ENCODE data around the gene NTM.

Gene NTM

GRCh38 chr11:131987703-131988102, 617.3 kb downstream of the NTM start:
- DNase-seq = no peak

GRCh38 chr11:131991606-131992005, 621.2 kb downstream of the NTM start:
- no peak for DNase-seq

- DNase-seq = no peak
Measured at GRCh38 chr11:131993246-131993645, 622.8 kb downstream of the NTM start.

GRCh38 chr11:131998020-131998419, 627.6 kb downstream of the NTM start:
- DNase-seq = no peak

GRCh38 chr11:131999084-131999483, 628.7 kb downstream of the NTM start:
- DNase-seq = no peak

- no peak for DNase-seq
Measured at GRCh38 chr11:131999955-132000354, 629.5 kb downstream of the NTM start.

- no peak for DNase-seq
Measured at GRCh38 chr11:132005887-132006286, 635.5 kb downstream of the NTM start.

GRCh38 chr11:132006884-132007580, 636.6 kb downstream of the NTM start:
- DNase-seq = no peak

- DNase-seq = no peak
Measured at GRCh38 chr11:132008226-132008625, 637.8 kb downstream of the NTM start.

GRCh38 chr11:132008872-132009271, 638.5 kb downstream of the NTM start:
- DNase-seq = no peak

GRCh38 chr11:132020001-132020400, 649.6 kb downstream of the NTM start:
- DNase-seq = no peak

GRCh38 chr11:132022285-132022684, 651.9 kb downstream of the NTM start:
- no peak for DNase-seq

- DNase-seq = no peak
Measured at GRCh38 chr11:132022733-132023478, 652.5 kb downstream of the NTM start.

- no peak for DNase-seq
Measured at GRCh38 chr11:132024587-132025295, 654.3 kb downstream of the NTM start.

- DNase-seq = no peak
Measured at GRCh38 chr11:132026746-132027145, 656.3 kb downstream of the NTM start.

- DNase-seq = peak; percentile 74
Measured at GRCh38 chr11:132028380-132029240, 658.2 kb downstream of the NTM start.

- DNase-seq = no peak
Measured at GRCh38 chr11:132030896-132031295, 660.5 kb downstream of the NTM start.

GRCh38 chr11:132032555-132032954, 662.1 kb downstream of the NTM start:
- DNase-seq = no peak

- no peak for DNase-seq
Measured at GRCh38 chr11:132033051-132033450, 662.6 kb downstream of the NTM start.

GRCh38 chr11:132035228-132035627, 664.8 kb downstream of the NTM start:
- no peak for DNase-seq

- no peak for DNase-seq
Measured at GRCh38 chr11:132035766-132036165, 665.4 kb downstream of the NTM start.

- no peak for DNase-seq
Measured at GRCh38 chr11:132036220-132036619, 665.8 kb downstream of the NTM start.
